OCI-LY7 (cell line): ENCODE measurements around the gene CD300C. TPM values are rescaled to one million over a fixed set of nuclear protein-coding genes. Genes with fewer than 3 reads are reported as not detected.

Experiments
- BruUV-seq: library from RNA; stranded (reverse); fragments of 400-500 nt; replicated peaks from 2 replicates; lab custom pipeline; 2021; lab: Mats Ljungman, UMichigan
- CTCF ChIA-PET: fragments of 300-600 bp; sonication (Branson Sonifier 250); formaldehyde crosslinking; loops from one replicate; lab custom pipeline; 2022; ENCODE audit warnings: antibody characterized with exemption; ENCODE audit not compliant: unreplicated experiment; lab: Charles Lee
- POLR2A ChIA-PET: fragments of 300-600 bp; sonication (Branson Sonifier 250); formaldehyde crosslinking; loops from one replicate; lab custom pipeline; 2022; ENCODE audit warnings: antibody characterized with exemption; lab: Charles Lee
- DNase-seq: peaks from one replicate; pipeline ENCODE4 v3.0.0-alpha.2; 2015; ENCODE audit warnings: low spot score
- H2AFZ ChIP-seq: fragments of 200-600 bp; sonication (generic), shearing (Covaris generic); 2 replicates; pipeline ENCODE4 v1.6.1; 2014; ENCODE audit warnings: mild to moderate bottlenecking, antibody characterized with exemption, low read length, moderate library complexity
- H3K27ac ChIP-seq: fragments of 200-600 bp; sonication (generic); 2 replicates; pipeline ENCODE4 v1.5.1; 2014; ENCODE audit warnings: mixed run types, low read depth, mild to moderate bottlenecking, moderate library complexity, low read length, inconsistent platforms; ENCODE audit not compliant: poor library complexity, severe bottlenecking
- H3K36me3 ChIP-seq: fragments of 200-600 bp; sonication (generic); 2 replicates; pipeline ENCODE4 v1.6.1; 2014; ENCODE audit warnings: mild to moderate bottlenecking, antibody characterized with exemption, low read length, moderate library complexity, mixed read lengths; ENCODE audit not compliant: insufficient read depth
- H3K4me1 ChIP-seq: fragments of 200-600 bp; sonication (generic); 2 replicates; pipeline ENCODE4 v1.5.1; 2014; ENCODE audit warnings: mild to moderate bottlenecking, low read length; ENCODE audit not compliant: insufficient read depth, poor library complexity, severe bottlenecking
- H3K4me2 ChIP-seq: fragments of 200-600 bp; sonication (generic); 2 replicates; pipeline ENCODE4 v1.6.1; 2014; ENCODE audit warnings: mild to moderate bottlenecking, low read length
- H3K4me3 ChIP-seq: fragments of 200-600 bp; sonication (generic); 2 replicates; pipeline ENCODE4 v1.5.1; 2014; ENCODE audit warnings: mild to moderate bottlenecking, low read depth, low read length; ENCODE audit not compliant: poor library complexity, severe bottlenecking
- H3K79me2 ChIP-seq: fragments of 200-600 bp; sonication (generic); 2 replicates; pipeline ENCODE4 v1.6.1; 2016; ENCODE audit warnings: low read depth, mild to moderate bottlenecking, low read length, moderate library complexity, mixed read lengths; ENCODE audit not compliant: insufficient read depth
- H3K9me2 ChIP-seq: fragments of 200-600 bp; sonication (generic); 2 replicates; pipeline ENCODE4 v1.6.1; 2016; ENCODE audit warnings: mild to moderate bottlenecking, low read length, mixed read lengths; ENCODE audit not compliant: insufficient read depth
- H3K9me3 ChIP-seq: fragments of 200-600 bp; sonication (generic); 2 replicates; pipeline ENCODE4 v1.6.1; 2014; ENCODE audit warnings: mild to moderate bottlenecking, mixed run types, low read length, mixed read lengths
- H4K20me1 ChIP-seq: fragments of 200-600 bp; sonication (generic); 2 replicates; pipeline ENCODE4 v1.6.1; 2014; ENCODE audit warnings: mild to moderate bottlenecking, antibody characterized with exemption, low read length, moderate library complexity, mixed read lengths; ENCODE audit not compliant: insufficient read depth
- EZH2phosphoT487 ChIP-seq: fragments of 200-600 bp; sonication (generic); IDR thresholded peaks from 2 replicates; pipeline ENCODE4 v1.6.1; 2018; ENCODE audit warnings: low read depth, borderline replicate concordance, mild to moderate bottlenecking, mixed run types, antibody characterized with exemption, low read length, moderate library complexity, mixed read lengths
- intact Hi-C: fragments of 100-400 bp; cut with micrococcal nuclease; formaldehyde crosslinking; loops from one replicate; pipeline ENCODE4 v1.10.0; 2022; ENCODE audit not compliant: unreplicated experiment
- total RNA-seq, 2 experiments: library from RNA; depleted of rRNA in 1 of 2; stranded (reverse); fragments of >200 nt in 1 of 2; shearing (Covaris generic) in 1 of 2; gene quantifications; 2 replicates each; pipeline ENCODE4 v1.2.3, GENCODE V29; 2014 to 2022
- TF ChIP-seq, protein P1 (sequence below): fragments of 200-600 bp; sonication (generic); conservative IDR thresholded peaks from 2 replicates; pipeline ENCODE4 v1.5.1; 2014; ENCODE audit warnings: mild to moderate bottlenecking, antibody characterized with exemption, low read length, moderate library complexity, mixed read lengths

Gene CD300C
- total RNA-seq, 2 experiments from 2014 or later = not detected

- no peak overlapping the region for H3K4me2 ChIP-seq
- ChIA-PET POLR2A (no interaction called here), CTCF (no interaction called here)
- no peaks in the 10 kb centered on the region for H3K36me3 ChIP-seq
- H3K4me1 ChIP-seq = no peaks in the 10 kb centered on the region
- no peak overlapping the region for H2AFZ ChIP-seq
- BruUV-seq = no TSS peak
- intact Hi-C loops = no loop called here
- TF ChIP-seq EZH2phosphoT487 = no peak
- TF ChIP-seq, protein P1, sequence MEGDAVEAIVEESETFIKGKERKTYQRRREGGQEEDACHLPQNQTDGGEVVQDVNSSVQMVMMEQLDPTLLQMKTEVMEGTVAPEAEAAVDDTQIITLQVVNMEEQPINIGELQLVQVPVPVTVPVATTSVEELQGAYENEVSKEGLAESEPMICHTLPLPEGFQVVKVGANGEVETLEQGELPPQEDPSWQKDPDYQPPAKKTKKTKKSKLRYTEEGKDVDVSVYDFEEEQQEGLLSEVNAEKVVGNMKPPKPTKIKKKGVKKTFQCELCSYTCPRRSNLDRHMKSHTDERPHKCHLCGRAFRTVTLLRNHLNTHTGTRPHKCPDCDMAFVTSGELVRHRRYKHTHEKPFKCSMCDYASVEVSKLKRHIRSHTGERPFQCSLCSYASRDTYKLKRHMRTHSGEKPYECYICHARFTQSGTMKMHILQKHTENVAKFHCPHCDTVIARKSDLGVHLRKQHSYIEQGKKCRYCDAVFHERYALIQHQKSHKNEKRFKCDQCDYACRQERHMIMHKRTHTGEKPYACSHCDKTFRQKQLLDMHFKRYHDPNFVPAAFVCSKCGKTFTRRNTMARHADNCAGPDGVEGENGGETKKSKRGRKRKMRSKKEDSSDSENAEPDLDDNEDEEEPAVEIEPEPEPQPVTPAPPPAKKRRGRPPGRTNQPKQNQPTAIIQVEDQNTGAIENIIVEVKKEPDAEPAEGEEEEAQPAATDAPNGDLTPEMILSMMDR = no peak
- H3K79me2 ChIP-seq = no peaks in the 10 kb centered on the region
- H3K27ac ChIP-seq = no peak overlapping the region
- H3K4me3 ChIP-seq = no peak overlapping the region
- no peaks in the 10 kb centered on the region for H3K9me2 ChIP-seq
- no peaks in the 10 kb centered on the region for H4K20me1 ChIP-seq
- no peaks in the 10 kb centered on the region for H3K9me3 ChIP-seq
- DNase-seq = no peak
Observed at GRCh38 chr17:74573169-74573568, 27.3 kb upstream of the CD300C start.

- TF ChIP-seq, protein P1 = no peak
- TF ChIP-seq EZH2phosphoT487 = no peak
- DNase-seq = no peak
- POLR2A ChIA-PET = no interaction called here
- H3K79me2 ChIP-seq = no peaks in the 10 kb centered on the region
- no peaks in the 10 kb centered on the region for H4K20me1 ChIP-seq
- no peaks in the 10 kb centered on the region for H3K36me3 ChIP-seq
- H3K4me1 ChIP-seq = no peaks in the 10 kb centered on the region
- no peaks in the 10 kb centered on the region for H3K9me3 ChIP-seq
- no TSS peak for BruUV-seq
- no peaks in the 10 kb centered on the region for H3K9me2 ChIP-seq
- no peak overlapping the region for H3K27ac ChIP-seq
- intact Hi-C loops = no loop called here
- H3K4me3 ChIP-seq = no peak overlapping the region
- CTCF ChIA-PET = no interaction called here
- H3K4me2 ChIP-seq = no peak overlapping the region
- H2AFZ ChIP-seq = no peak overlapping the region
Observed at GRCh38 chr17:74571621-74572270, 25.8 kb upstream of the CD300C start.
